ENCODE measurements around the gene MUC15. TPM values are rescaled to one million over a fixed set of nuclear protein-coding genes. Genes with fewer than 3 reads are reported as not detected.

MUC15 gene
- polyA plus RNA-seq, 10 donors: 0.07 to 12.6 (median 3.6) TPM; not detected in 6

GRCh38 chr11:26578998-26579661, 7.1 kb upstream of the MUC15 start:
- peak in 2 of 3 donors; percentile 15 to 19 for DNase-seq

- DNase-seq: no peak
These were observed 3.9 kb upstream of the MUC15 start for GRCh38 chr11:26575946-26576345.

DNA sequence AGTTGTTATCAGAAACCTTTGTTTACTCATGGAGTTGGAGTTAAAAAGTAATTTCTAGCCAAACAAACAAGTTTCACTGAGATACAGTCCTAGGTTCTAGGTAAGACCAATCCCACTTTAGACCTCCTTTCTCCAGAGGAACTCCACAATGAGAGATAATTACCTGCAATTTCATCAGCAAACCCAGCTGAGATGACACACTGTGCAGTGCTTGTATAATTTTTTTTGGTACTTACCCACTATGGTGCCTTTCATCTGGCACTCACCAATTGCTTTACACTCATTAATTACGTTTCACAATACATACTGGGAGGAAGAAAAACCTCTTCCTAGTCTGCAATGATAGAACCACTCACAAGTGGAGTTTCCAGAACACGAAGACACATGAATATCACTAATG, 1.8 kb upstream of the MUC15 start:
- DNase-seq: no peak

- no peak for DNase-seq
These were observed 823 bp upstream of the MUC15 start for GRCh38 chr11:26572770-26573402.

GRCh38 chr11:26569646-26570045, 2.4 kb downstream of the MUC15 start:
- DNase-seq: no peak

DNA sequence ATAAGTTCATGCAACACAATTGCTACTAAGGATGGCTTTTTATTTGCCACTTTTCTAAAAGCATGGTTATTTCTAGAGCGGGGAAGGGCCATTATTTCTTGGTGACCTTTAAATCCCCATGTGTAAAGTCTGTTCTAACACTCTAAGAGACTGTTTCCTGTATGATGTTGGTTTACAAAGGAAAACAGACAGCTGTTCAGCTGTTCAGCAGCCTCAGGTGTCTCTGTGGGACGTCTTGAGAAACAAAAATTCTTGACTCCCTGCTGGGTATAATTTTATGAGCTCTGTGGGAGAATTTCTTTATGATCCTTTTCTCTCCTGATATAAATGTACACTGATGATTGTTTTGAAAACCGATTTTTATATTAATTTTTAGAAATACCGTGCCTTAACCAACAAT, 13.9 kb downstream of the MUC15 start:
- no peak for DNase-seq

DNA sequence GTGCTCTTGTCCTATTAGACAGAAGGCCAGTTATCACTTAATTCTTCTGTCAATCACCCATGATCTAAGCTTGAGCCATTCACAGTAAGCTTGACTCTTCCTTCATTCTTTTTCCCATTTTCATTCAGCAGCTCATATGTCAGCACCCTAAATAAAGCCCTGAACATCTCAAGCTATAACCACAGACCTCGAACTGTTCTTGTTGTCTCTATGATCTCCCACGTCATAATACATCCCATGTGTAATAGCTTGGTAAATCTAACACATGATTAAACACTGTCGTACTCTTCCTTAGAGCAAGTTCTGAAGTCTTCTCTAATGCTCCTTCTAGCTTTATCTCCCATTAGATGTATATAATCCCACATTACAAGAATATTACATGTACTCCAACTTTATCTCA, 14.4 kb downstream of the MUC15 start:
- DNase-seq: no peak

DNA sequence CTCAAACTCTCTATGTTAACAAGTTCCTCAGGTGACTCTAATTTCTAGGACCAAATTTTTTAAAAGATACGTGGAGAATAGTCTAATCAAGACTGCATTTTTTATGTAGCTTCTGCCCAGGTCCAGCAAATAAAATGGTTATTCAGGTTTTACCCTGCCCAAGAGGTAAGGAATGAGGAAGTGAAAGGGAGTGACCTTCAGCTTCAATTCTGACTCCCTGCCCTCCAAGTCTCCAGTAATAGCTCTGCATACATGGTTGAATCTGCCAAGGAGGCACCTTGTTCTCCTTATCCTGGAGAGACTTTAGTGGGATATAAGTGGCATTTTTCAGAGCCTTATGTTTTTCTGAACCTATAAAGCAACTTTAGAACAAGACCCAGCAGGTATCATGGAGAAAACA, 15.5 kb downstream of the MUC15 start:
- DNase-seq: no peak

GRCh38 chr11:26554455-26554854, 17.6 kb downstream of the MUC15 start:
- DNase-seq: no peak

GRCh38 chr11:26553182-26553581, 18.9 kb downstream of the MUC15 start:
- DNase-seq: no peak

GRCh38 chr11:26551186-26551801, 20.8 kb downstream of the MUC15 start:
- no peak for DNase-seq

DNA sequence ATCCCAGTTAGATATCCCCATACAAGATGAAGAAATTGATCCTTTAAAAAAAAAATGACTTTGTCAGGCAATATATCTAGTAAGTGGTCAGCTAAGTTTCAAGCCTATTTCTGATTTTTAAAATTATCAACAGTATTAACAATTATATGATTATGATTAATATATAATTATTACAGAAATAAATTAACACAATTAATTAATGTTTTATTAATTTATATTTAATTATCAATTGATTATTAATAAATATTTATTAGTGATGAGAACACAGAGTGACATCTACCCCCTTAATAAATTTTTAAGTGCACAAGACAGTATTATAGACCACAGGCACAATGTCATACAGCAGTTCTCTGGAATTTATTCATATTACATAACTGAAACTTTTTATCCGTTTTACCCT, 22.0 kb downstream of the MUC15 start:
- DNase-seq: no peak

DNA sequence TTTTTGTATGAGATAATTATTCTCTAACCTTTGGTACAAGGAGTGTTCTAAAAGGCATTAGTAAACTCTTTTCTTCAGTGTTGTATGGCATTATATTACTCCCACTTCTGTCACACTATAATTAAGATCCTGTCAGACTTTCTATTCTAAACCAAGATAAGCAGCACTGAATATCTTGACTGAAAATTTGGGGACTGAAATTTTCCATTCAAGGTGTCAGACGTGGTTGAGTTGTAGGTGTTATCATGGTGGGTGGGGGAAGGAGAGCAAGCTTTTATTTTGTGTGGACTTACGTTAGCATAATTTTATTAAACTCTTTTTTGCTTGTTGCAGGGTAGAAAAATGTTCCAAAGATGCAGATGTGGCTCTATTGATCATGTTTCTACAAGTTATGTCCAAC, 22.9 kb downstream of the MUC15 start:
- DNase-seq: no peak

DNA sequence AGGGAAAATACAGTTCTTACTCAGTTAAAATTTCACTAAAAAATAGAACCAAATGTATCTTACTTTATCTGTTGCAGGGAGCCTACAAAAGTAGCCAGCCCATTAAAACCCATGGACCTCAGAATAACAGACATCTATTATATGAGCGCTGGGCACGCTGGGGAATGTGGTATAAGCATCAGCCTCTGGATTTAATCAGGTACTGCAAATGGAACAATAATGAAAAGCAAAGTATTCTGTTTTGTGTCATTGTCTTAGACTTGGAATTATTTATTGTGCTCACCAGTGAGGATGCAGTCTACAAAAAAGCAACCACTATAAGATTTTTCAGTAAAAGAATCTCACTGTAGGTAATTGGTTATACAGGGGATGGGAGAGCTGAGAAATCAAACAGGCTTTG, 30.2 kb downstream of the MUC15 start:
- DNase-seq: no peak

- no peak for DNase-seq
These were observed 32.5 kb downstream of the MUC15 start for GRCh38 chr11:26539517-26539916.

DNA sequence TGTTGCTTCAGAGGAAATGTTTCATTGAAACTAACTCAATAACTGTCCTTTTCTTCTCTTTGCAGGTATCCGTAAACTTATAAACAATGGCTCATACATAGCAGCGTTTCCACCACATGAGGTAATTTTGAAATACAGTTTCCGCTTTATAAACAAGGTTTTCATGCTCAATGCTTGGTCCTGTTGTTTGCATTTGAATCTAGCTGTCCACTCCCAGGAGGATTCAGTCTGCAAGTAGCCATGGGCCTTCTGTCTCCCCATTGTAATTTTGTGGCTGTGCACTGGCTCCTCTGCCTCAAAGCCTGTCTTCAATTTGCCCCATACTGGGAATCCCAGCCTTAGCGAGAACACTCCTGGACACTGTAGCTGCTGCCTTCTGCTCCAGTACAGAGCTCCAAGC, 34.7 kb downstream of the MUC15 start:
- DNase-seq: no peak

- no peak for DNase-seq
These were observed 44.4 kb downstream of the MUC15 start for GRCh38 chr11:26527685-26528084.

DNA sequence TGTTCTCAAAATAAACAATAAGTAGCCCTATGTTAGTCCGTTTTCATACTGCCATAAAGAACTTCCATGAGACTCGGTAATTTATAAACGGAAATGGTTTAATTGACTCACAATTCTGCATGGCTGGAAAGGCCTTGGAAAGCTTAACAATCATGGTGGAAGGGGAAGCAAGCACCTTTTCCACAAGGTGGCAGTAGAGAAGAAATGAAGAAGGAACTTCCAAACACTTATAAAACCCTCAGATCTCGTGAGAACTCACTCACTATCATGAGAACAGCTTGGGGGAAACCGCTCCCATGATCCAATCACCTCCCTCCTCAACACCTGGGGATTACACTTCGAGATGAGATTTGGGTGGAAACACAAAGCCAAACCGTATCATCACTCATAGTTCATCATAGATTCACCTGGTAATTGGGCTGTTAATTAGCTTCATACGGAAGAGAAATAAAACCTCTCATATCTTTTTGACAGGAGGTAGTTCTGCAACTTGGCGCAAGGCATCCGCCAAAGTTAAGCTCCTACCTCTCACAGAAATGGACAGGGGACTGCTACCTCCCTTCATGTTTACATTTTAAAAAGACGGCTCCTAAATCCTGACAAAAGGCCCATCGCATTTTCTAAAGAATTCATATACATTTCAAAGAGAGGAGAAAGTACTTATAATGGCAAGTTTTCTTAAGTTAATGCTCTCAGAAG, 49.0 kb downstream of the MUC15 start:
- DNase-seq: no peak

GRCh38 chr11:26519469-26519868, 52.6 kb downstream of the MUC15 start:
- no peak for DNase-seq

- no peak for DNase-seq
These were observed 59.9 kb downstream of the MUC15 start for GRCh38 chr11:26512196-26512595.

GRCh38 chr11:26510756-26511155, 61.3 kb downstream of the MUC15 start:
- no peak for DNase-seq

GRCh38 chr11:26510164-26510563, 61.9 kb downstream of the MUC15 start:
- DNase-seq: no peak
